Upper lobe of left lung (tissue), 6 donors: ENCODE results near the gene FOLR3. TPM values are rescaled to one million over a fixed set of nuclear protein-coding genes. Genes with fewer than 3 reads are reported as not detected.
"Not testable (repeated sequence)": the region's sequence is repeated elsewhere in the genome, so short reads cannot be mapped to it uniquely, and the experiment has no call there.

Source experiments
- ATAC-seq, 2 donors: fragments of 200-7000 bp; cut with Tn5 transposase; one replicate each; pipeline ENCODE4 v1.9.1; 2022; ENCODE audit warnings: mild to moderate bottlenecking in 2 of 2, moderate library complexity in 2 of 2; ENCODE audit not compliant: low FRiP score in 2 of 2
- DNase-seq, 2 donors: peaks; one replicate each; pipeline ENCODE4 v3.0.0-alpha.2; 2019 to 2020
- H3K27ac ChIP-seq, 4 donors: fragments of 200-600 bp; sonication (generic); one replicate each; pipeline ENCODE4 v1.5.1; 2016 to 2019
- H3K27me3 ChIP-seq, 4 donors: fragments of 200-600 bp; sonication (generic); one replicate each; pipeline ENCODE4 v1.5.1; 2017 to 2019
- H3K36me3 ChIP-seq, 4 donors: fragments of 200-600 bp; sonication (generic); one replicate each; pipeline ENCODE4 v1.5.1; 2016 to 2019
- H3K4me1 ChIP-seq, 4 donors: fragments of 200-600 bp; sonication (generic); one replicate each; pipeline ENCODE4 v1.5.1; 2018 to 2019
- H3K4me3 ChIP-seq, 4 donors: fragments of 200-600 bp; sonication (generic); one replicate each; pipeline ENCODE4 v1.5.1; 2017 to 2019; ENCODE audit warnings: mild to moderate bottlenecking in 2 of 4, moderate library complexity in 1 of 4
- H3K9me3 ChIP-seq, 4 donors: fragments of 200-600 bp; sonication (generic); one replicate each; pipeline ENCODE4 v1.5.1; 2018 to 2019
- CTCF ChIP-seq, 6 experiments: fragments of 450-650 bp in 4 of 6; fragments of 200-600 bp in 2 of 6; sonication (generic) in 2 of 6; IDR thresholded peaks; one replicate each; pipeline ENCODE4 v1.5.1; 2016 to 2019; ENCODE audit warnings: antibody characterized with exemption in 6 of 6
- EP300 ChIP-seq, 4 donors: sonication (generic); formaldehyde crosslinking; IDR thresholded peaks; one replicate each; pipeline ENCODE4 v1.5.1; 2017; ENCODE audit warnings: antibody characterized with exemption in 4 of 4, control low read depth in 2 of 4
- POLR2A ChIP-seq, 4 donors: fragments of 450-650 bp; IDR thresholded peaks; one replicate each; pipeline ENCODE4 v1.5.1; 2016 to 2017; ENCODE audit warnings: antibody characterized with exemption in 4 of 4, mild to moderate bottlenecking in 2 of 4
- POLR2AphosphoS5 ChIP-seq, 2 donors: sonication (generic); formaldehyde crosslinking; IDR thresholded peaks; one replicate each; pipeline ENCODE4 v1.5.1; 2017; ENCODE audit warnings: antibody characterized with exemption in 2 of 2
- WGBS, 2 donors: methylation state at CpG; one replicate each; pipeline ENCODE4 v1.1.5; 2017 to 2018; 5-methylcytosine and 5-hydroxymethylcytosine counted together
- total RNA-seq, 6 donors: library from RNA; depleted of rRNA in 4 of 6; stranded (reverse); fragments of >200 nt in 4 of 6; gene quantifications; one replicate each; pipeline versions ENCODE4 v1.1.0 to v1.2.1, GENCODE V29; 2016 to 2021
- donor health status: DM: no; HTN: no; CAD: no; lungs with moderate emphysema.
- donor health status: DM: no; HTN: yes; CAD: no; lungs with severe emphysema.

FOLR3 gene
- 10 to 100 TPM in 2 of 6 donors, 1 to 10 TPM in 2, not detected in 2; 1.4 to 69.7 (median 9.5) TPM for total RNA-seq

GRCh38 chr11:72135473-72135872, at the start of gene FOLR3:
Gene FOLR3 (plus strand): TSS chr11:72135725. CDS start chr11:72135953, 228 bp downstream.
- Histone ChIP-seq H3K4me3 (peak within 1 kb of the TSS in 2 of 4 donors; percentile 10 to 11), H3K27ac (peak within 1 kb of the TSS in 3 of 4 donors; percentile 63 to 77 (median 67))
- TF ChIP-seq POLR2AphosphoS5 (IDR thresholded peaks at IDR 0.05): peak in 1 of 2 donors; percentile 23
- ATAC-seq: peak; percentile 64 to 75
- 72 to 73% methylated on average over 4 of the region's 4 CpGs for WGBS, 2 donors
- peak in 1 of 2 donors; percentile 69 for DNase-seq
- H3K9me3 ChIP-seq, H3K27me3 ChIP-seq, H3K4me1 ChIP-seq, H3K36me3 ChIP-seq: not testable (repeated sequence)

GRCh38 chr11:72088076-72088808, 47.3 kb upstream of the FOLR3 start:
- no peak for DNase-seq
- no peak overlapping the region for H3K4me3 ChIP-seq
- peaks cover 10 to 12% (median 11%) of the 10 kb centered on the region in 4 donors for H3K4me1 ChIP-seq
- no peaks in the 10 kb centered on the region for H3K27me3 ChIP-seq
- no peak for ATAC-seq
- H3K9me3 ChIP-seq: no peaks in the 10 kb centered on the region
- no peak for TF ChIP-seq CTCF (IDR thresholded peaks at IDR 0.05)
- TF ChIP-seq EP300 (IDR thresholded peaks at IDR 0.05): no peak
- no peak for TF ChIP-seq POLR2AphosphoS5 (IDR thresholded peaks at IDR 0.05)
- no peak for TF ChIP-seq POLR2A (IDR thresholded peaks at IDR 0.05)
- 80 to 88% methylated on average over 4 of the region's 4 CpGs for WGBS, 2 donors
- no peak overlapping the region for H3K27ac ChIP-seq
- H3K36me3 ChIP-seq: peaks cover 3 to 22% (median 6%) of the 10 kb centered on the region in 4 donors

GRCh38 chr11:72091292-72091691, 44.2 kb upstream of the FOLR3 start:
- Histone ChIP-seq H3K4me1 (peaks cover 10 to 12% (median 11%) of the 10 kb centered on the region in 4 donors), H3K36me3 (peaks cover 6 to 44% (median 20%) of the 10 kb centered on the region in 4 donors), H3K27ac (peak overlapping the region; percentile 42 to 66 (median 52)), H3K9me3 (no peaks in the 10 kb centered on the region), H3K4me3 (no peak overlapping the region), H3K27me3 (no peaks in the 10 kb centered on the region)
- ATAC-seq: peak; percentile 91 to 96
- DNase-seq: peak in 1 of 2 donors; percentile 82
- TF ChIP-seq CTCF (IDR thresholded peaks at IDR 0.05) (peak; percentile 84 to 94 (median 88)), POLR2A (IDR thresholded peaks at IDR 0.05) (no peak)
- 23 to 33% methylated on average over 4 of the region's 4 CpGs for WGBS, 2 donors

- TF ChIP-seq EP300 (IDR thresholded peaks at IDR 0.05) (no peak), POLR2A (IDR thresholded peaks at IDR 0.05) (no peak)
- H3K4me1 ChIP-seq: peaks cover 31 to 35% (median 32%) of the 10 kb centered on the region in 4 donors
- peak overlapping the region in 1 of 4 donors; percentile 70 for H3K27ac ChIP-seq
- peaks cover 15 to 59% (median 42%) of the 10 kb centered on the region in 4 donors for H3K36me3 ChIP-seq
- DNase-seq (no peak), ATAC-seq (no peak)
- no peaks in the 10 kb centered on the region for H3K9me3 ChIP-seq
- WGBS, 2 donors: 90 to 100% methylated on average over 2 to 3 of the region's 3 CpGs
- no peak overlapping the region for H3K4me3 ChIP-seq
- no peaks in the 10 kb centered on the region for H3K27me3 ChIP-seq
Measured at GRCh38 chr11:72098741-72099140, 36.8 kb upstream of the FOLR3 start.

- DNase-seq (no peak), ATAC-seq (no peak)
- peaks cover 35 to 40% (median 35%) of the 10 kb centered on the region in 4 donors for H3K4me1 ChIP-seq
- peaks cover 15 to 49% (median 35%) of the 10 kb centered on the region in 4 donors for H3K36me3 ChIP-seq
- 78 to 84% methylated on average over 3 of the region's 3 CpGs for WGBS, 2 donors
- H3K4me3 ChIP-seq: no peak overlapping the region
- no peak for TF ChIP-seq POLR2AphosphoS5 (IDR thresholded peaks at IDR 0.05)
- no peak for TF ChIP-seq POLR2A (IDR thresholded peaks at IDR 0.05)
- no peak for TF ChIP-seq CTCF (IDR thresholded peaks at IDR 0.05)
- no peak for TF ChIP-seq EP300 (IDR thresholded peaks at IDR 0.05)
- H3K27ac ChIP-seq: peak overlapping the region in 3 of 4 donors; percentile 39 to 92 (median 70)
- H3K9me3 ChIP-seq: no peaks in the 10 kb centered on the region
- no peaks in the 10 kb centered on the region for H3K27me3 ChIP-seq
Measured at GRCh38 chr11:72100009-72100408, 35.5 kb upstream of the FOLR3 start.
